ENCODE results near the gene PLEKHG1.

PLEKHG1 gene

DNA sequence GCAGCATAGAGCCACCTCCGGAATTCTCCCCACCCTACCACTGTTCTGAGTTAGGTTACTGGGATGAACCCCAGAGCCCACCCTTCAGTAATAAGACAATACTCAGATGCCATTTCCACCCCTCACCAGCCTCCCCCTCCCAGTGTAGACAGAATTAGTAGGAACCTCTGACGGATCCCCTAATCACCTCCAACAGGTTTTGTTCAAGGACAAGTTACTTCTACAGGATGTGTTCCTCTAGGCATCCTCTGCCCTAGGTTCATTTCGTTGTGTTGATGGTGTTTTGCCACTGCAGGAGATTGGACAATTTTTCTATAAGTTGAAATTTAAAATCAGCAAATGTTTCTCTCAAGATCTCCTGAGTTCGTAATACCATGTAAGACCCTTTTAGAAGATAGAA lies 22.8 kb downstream of the PLEKHG1 start:
- DNase-seq, result no peak

DNA sequence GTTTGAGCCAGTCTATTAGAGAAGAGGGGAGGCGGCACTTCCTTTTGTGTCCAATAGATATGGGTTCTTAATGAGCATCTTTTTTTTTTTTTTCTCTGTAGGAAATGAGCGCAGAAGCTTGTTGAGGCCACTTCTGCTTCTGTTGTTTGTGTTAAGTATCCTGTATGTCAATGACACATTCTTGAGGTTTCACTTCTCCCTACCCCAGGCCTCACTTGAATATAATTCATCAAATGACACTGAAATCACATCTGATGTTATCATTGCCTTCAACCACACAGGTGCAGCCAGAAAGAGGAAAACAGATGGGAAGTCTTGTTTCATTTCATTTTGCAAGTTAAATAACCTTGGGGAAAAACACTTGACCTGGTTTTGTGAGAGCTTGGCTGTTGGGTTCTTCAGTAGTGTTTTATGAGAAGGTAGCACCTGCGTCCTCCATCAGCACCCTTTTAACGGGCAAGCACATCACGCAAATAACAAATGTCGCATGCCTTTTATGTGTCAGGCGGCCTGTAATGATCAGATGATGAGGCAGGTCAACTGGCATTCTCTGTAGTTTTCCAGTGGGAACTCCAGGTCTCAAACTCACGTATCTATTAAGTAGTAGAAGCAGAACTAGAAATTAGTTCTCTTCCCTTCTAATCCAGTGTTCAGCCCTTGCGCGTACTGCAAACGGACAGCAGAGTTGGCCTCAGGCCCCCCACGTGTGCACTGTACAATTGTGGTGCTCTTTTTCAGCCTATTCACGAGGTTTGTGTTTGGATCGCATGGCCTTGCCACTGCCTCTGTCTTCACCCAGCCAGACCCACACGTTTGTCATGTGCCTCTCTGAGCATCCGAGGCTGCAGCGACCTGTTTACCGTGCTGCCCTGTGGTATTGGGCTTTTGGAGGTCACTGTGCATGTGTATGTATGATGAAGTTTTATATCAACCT lies 23.5 kb downstream of the PLEKHG1 start:
- DNase-seq, result no peak

- no peak for DNase-seq
Observed at GRCh38 chr6:150624191-150624590, 24.5 kb downstream of the PLEKHG1 start.

DNA sequence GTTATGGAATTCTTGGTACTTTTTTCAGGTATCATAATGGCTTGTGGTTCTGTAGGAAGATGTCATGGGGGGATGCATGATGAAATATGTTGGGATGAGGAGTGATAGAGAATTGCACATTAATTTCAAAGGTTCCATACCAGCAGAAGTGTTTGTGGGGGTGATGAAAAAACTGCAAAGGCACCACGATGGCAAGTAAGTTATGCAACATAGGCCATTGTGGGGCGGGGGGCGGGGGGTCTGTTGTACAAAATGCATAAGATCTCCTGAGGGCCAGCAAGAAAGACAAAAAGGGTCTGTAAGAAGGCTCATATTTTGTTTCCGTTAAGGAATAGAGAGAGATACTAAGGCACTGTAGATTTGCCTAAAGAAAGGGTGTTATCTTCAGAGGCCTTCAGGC lies 26.2 kb downstream of the PLEKHG1 start:
- no peak for DNase-seq

DNA sequence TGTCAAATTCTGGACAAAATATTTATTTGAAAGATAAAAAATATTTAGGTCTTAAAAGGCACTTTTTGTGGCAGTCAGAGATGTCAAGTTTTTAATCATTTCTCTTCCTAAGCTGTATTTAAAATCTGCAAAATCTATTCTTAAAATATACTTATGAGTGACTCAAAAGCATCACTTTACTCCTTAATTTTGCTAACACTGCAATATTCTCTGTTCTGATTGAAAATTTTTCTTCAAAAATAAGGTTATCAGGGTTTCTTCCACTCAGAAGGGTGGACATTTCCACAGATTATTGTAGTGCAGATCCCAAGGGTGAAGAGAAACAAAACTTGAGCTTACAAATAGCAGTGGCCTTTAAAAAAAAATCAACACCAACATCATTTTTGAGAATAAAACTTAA lies 27.5 kb downstream of the PLEKHG1 start:
- DNase-seq, result no peak

- no peak for DNase-seq
Observed at GRCh38 chr6:150627585-150628025, 27.9 kb downstream of the PLEKHG1 start.

DNA sequence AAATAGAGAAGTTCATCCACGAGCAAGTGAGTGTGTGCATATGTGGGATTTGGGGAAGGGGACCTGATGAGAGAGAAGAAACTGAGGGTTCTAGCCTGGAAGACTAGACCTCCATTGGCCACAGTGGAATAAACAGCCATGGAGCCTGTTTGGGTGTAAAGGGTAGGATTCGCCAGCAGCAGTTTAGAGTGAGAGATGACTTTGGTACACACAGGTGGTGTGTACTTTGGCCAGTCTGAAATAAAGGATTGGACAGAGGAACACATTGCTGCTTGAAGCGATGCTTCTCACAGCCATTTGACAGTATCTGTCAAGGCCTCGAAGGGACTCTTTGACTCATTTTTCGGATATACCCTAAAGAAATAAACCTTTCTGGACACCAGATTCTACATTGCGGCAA lies 29.2 kb downstream of the PLEKHG1 start:
- DNase-seq, result no peak

DNA sequence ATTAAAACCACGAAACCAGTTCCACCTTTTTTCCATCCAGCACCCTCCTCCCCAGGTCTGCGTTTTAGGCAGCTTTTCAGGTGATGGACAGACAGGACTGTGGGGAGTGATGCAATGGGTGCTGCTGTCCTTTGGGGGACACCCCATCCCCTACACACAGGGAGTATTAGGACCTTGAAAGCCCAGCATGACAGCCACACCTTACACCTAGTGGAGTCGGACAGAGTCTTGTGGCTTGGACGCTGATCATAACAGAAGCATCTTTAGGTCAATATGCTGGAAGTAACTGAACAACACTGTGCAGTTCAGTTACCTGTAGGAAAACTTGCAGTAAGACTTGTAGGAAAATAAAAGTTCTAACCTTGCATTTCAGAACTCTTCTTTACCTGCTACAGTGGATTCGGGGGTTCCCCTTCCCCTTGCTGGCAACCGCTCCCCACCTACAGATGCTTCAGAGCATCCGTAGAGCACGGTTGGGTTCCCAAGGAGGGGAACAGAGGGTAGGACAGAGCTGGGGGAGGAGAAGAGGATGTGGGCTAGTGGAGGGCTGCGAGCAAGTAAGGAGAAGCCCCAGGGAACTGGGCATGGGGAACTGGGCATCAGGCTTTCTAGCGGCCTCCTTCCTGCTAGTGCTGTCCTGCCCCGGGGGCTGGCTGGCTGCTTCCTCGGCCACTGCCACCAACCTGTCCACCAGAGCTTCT lies 31.7 kb downstream of the PLEKHG1 start:
- peak; percentile 37 for DNase-seq

DNA sequence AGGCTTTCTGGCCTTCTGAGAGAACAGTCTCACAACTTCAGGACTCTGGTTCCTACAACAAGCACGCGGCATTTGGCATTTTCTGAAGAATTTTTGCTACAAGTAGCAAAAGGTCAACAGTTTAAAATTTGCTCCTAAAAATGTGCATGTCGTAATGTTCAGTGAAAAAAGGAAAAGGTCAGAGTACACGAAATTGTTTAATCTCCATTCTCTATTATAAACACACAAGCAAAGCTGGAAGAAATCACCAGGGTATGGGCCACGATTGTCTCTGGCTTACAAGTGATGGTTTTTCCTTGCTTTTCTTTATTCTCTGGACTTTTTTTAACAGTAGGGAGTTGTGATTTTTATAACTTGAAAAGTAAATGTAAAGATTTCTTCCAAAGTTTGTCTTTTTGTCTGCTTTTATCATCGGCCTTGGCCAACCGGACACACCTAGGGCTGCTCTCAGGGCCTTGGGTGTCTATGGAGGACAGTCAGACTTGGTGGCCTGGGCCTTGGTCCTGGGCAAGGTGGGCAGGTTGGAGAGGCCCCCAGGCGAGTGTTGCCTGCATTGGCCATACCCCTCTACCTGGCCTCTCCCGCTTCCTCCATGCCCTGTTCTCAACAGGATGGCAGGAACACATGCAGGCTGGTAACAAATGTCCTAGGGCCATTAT lies 32.4 kb downstream of the PLEKHG1 start:
- no peak for DNase-seq

GRCh38 chr6:150632785-150633485 lies 33.2 kb downstream of the PLEKHG1 start:
- DNase-seq, result no peak

GRCh38 chr6:150633486-150633834 lies 33.8 kb downstream of the PLEKHG1 start:
- no peak for DNase-seq

- DNase-seq, result no peak
Observed at GRCh38 chr6:150634176-150634963, 34.7 kb downstream of the PLEKHG1 start.

DNA sequence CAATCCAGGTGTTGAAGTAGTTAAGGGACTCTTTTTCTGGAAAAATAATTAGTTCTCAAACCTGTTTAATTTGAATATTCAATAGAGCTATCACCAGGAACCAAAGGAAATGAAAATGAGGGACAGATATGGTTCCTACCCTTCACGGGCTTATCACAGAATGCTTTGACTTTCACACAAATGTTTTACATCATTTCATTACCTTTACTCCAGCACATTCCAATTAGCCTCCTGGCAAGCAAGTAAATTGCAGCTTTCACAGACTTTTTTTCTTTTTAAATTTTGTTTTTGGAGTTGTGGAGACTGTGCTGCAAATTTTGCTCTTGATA lies 35.2 kb downstream of the PLEKHG1 start:
- DNase-seq, result no peak

GRCh38 chr6:150635906-150636514 lies 36.3 kb downstream of the PLEKHG1 start:
- DNase-seq, result no peak

DNA sequence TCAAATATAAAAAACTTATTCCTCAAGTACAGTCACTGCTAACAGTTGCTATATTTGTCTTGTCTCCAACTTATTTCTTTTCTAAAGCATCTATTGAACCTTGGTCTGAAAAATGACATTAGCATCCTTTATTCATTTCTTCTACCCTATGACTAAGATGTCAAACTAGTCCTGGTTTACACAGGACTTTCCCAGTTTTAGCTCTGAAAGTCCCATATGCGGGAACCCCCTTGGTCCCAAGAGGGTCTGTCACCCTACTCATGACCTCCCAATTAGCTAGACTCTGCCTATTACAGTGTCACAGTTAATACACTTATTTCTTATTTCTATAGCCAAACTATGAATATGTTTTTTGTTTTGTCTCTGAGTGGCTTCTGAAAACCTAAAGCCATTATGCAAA lies 37.1 kb downstream of the PLEKHG1 start:
- DNase-seq, result no peak

- DNase-seq, result no peak
Observed at GRCh38 chr6:150637266-150637665, 37.6 kb downstream of the PLEKHG1 start.

DNA sequence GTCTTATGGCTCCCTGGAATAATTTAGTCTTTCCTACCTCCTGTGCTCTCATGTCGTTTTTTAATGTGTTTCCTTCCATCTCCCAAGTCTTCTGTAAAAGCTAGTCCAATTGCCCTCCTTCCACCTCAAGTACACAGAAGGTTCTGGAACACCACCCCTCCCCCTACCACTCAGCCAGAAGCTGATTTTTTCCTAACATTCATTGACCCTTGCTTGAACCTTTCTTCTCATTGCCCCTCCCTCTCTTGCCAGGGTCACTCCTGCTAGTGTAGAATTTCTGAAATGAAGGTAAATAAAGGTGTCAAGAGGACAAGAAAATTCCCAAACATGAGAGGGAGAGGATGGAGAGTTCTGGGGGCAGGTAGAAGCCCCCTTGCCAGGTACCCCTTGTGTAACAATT lies 38.6 kb downstream of the PLEKHG1 start:
- no peak for DNase-seq

DNA sequence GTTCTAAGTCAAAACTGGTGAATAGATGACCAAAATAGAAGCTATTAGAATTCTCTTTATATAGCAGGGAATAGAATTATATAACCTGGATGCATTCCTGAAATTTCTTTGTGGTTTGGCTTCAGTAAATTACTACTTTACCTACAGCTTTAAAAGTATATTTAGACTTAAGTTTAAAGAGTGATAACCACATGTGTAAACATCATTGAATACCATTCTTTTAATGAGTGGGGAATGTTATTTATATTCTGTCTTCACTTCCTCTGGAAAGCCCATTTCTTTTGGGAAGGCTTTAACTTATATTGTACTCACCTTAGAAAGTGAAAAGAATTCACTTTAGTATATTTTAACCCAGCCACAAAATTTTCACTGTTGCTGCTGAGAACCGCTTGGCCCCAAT lies 39.1 kb downstream of the PLEKHG1 start:
- no peak for DNase-seq

DNA sequence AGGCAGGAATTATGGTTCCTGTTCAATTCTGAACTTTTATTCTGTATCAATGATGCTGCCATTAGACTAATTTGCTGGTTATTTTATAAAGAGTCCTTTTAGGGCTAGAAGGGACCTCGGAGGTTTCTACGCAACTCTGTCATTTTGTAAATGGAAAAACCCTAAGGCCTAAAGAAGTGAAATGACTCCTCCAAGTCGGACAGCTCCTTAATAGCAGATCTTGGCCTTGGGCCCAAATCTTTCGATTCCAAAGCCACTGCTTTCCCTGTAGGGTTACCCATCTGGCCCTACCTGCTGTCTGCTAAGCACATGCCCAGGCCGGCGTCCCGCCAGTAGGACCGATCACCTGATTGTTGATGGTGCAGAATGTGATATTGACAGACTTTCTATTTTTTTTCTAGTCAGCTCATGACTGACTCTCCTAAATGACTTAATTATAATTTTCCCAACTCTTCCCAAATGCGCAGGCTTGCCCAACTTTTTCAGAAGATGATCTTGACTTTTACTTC lies 40.2 kb downstream of the PLEKHG1 start:
- DNase-seq, result no peak

DNA sequence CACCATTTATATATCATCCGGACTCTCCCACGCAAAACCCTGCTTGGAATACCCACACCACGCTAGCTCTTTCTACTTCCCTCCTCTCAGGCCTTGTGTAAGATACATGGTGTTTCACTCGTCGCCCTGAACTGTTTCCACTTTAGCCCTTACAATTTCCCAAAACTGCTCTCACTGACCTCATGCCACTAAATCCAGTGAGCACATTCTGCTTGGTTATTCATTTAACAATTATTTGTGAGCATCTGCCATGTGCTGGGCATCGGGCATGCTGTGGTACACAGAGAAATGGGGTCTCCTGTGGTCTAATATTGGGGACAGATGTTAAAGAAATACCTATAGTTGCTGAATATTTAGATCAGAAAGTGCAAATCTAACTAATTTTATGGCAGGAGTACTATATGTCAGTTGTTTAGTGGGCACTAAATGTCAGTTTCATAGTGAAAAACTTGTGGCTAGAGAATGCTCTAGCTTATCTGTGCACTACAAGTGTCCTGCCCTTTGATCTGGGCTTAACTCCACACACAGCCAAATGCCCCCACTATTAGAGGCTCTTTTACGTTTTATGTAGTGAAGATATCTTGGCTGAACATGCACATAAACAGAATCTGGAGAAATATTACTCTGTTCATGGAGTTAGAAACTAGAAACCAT lies 41.0 kb downstream of the PLEKHG1 start:
- DNase-seq, result no peak

Measured in activated CD4-positive, CD25-positive, alpha-beta regulatory T cell treated with anti-CD3 and anti-CD28 coated beads, Interleukin-2, amount 50 U/mL, for 72 hours (primary cell).